ENCODE data around the gene EPS8L3.

Gene EPS8L3

DNA sequence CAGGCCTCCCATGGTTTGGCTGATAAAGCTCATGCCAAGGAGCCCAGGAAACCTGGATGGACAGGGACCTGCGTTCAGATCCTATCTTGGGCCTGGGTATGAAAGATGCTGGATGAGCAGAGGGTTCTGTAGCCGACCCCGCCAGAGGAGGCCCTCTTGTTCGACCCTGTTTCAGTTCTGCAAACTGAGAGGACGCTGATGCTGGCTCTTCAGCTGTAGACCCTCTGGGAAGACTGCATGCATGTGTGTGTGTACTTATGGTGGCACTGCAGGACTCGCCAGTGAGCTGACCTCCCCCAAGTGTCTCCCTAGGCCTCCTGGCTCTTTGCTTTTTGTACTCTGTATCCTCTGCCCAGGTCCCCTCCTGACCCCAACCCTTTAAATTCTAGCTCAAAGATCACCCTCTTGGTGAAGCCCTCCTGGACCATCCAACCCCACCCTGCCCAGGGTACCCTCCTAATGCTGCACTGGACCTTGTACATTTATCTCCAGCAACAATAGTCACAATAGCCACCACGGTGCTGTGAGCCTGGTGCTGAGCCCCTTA lies 1.6 kb downstream of the EPS8L3 start:
- no peaks in the 10 kb centered on the region for H3K79me2 ChIP-seq (ENCODE audit: low read length)
- H3F3A ChIP-seq (ENCODE audit: insufficient read depth, low read length) = no peaks in the 10 kb centered on the region
- no peaks in the 10 kb centered on the region for H4K20me1 ChIP-seq (ENCODE audit: insufficient read depth, low read length)
- H2AFZ ChIP-seq (ENCODE audit: low read length) = no peak overlapping the region
- H3K4me2 ChIP-seq (ENCODE audit: low read depth, low read length) = no peak overlapping the region
- H3K9ac ChIP-seq (ENCODE audit: low read length) = no peak overlapping the region
- no peaks in the 10 kb centered on the region for H3K9me2 ChIP-seq (replicated peaks; ENCODE audit: insufficient read depth, low read length)
- H3K4me1 ChIP-seq (ENCODE audit: low read length) = no peaks in the 10 kb centered on the region
- no peak for TF ChIP-seq EZH2phosphoT487 (IDR thresholded peaks at IDR 0.05; ENCODE audit: low read length)
- no peak for TF ChIP-seq EZH2 (optimal IDR thresholded peaks at IDR 0.05; ENCODE audit: low read depth, low read length)
- TF ChIP-seq CTCF (IDR thresholded peaks at IDR 0.05; ENCODE audit: low read length) = no peak
- H3K9me3 ChIP-seq (replicated peaks; ENCODE audit: insufficient read depth, low read length) = no peaks in the 10 kb centered on the region
- H3K27ac ChIP-seq (ENCODE audit: low read length) = no peak overlapping the region
- no peaks in the 10 kb centered on the region for H3K27me3 ChIP-seq (replicated peaks; ENCODE audit: insufficient read depth, low read length)
- H3K36me3 ChIP-seq (replicated peaks; ENCODE audit: insufficient read depth, low read length) = no peaks in the 10 kb centered on the region
- no peak overlapping the region for H3K4me3 ChIP-seq (ENCODE audit: low read length)
- no peak for DNase-seq

DNA sequence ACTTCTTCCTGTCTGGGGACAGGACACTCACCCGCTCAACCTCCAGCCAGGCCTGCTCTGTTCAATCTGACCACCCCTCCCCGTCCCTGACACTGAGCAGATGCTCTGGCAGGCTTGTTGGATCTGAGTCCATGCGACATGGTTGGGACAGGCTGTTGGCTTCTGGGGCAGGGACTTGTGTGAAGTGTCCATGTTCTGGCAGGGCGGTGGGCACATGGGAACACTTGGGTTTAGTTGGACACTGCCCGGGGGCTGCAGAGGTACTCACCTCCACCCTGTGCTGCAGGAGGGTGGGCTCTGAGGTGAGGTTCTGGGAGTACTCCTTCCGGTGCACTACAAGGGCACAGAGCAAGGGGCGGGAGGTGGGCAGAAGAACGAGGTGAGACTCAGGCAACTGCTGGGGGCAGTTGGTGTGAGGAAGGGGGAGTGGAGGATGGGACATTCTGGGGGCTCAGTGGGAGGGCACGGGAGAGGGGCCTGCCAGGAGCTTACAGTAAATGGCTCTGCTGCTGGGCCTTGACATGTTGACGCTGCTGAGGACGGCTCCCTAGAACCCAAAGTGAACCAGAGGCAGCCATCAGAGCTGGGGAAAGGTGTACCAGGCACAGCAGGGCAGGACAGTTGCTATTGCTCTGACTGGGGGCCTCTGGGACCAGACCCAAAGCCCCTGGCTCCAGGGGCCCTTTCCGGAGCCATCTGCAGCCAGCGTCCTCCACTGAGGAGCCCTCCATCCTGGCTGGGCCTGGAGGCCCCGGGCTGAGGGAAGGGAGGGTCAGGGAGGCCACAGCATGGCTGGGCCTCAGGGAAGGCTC lies 2.3 kb downstream of the EPS8L3 start:
- H2AFZ ChIP-seq (ENCODE audit: low read length) = no peak overlapping the region

DNA sequence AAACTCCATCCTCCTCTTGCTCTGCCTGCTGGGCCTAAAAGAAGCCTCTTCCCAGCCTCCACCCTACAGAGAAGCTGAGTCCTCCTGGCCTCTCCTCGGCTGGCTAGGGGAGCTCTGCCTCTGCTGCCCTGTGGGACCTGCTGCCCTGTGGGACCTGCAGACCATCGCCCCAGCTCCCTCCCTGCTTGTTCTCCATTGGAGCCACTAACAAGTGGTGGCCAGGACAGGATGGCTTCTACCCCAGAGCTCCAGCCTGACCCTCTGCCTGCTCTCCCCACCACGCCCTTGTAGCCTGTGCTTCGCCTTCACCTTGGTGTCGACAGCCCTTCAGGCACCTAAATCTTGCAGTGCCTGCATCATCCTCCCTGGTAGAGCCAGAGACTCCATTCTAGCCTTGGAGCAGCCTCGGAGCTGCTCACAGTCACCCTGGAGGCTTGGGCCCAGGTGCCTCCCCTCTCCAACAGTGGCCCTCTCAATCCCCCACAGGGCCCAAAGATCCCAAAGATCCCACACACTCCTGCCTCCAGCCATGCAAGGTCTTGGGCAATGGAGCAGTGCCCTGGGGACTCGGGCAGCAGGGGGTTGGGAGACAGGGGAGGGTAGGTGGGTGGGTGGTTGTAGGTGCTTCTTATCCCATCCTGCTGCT lies 3.0 kb downstream of the EPS8L3 start:
- Histone ChIP-seq H3K36me3 (replicated peaks; ENCODE audit: insufficient read depth, low read length) (no peaks in the 10 kb centered on the region), H3K9ac (ENCODE audit: low read length) (no peak overlapping the region), H2AFZ (ENCODE audit: low read length) (no peak overlapping the region), H3K27me3 (replicated peaks; ENCODE audit: insufficient read depth, low read length) (no peaks in the 10 kb centered on the region), H3K4me3 (ENCODE audit: low read length) (no peak overlapping the region), H3K9me3 (replicated peaks; ENCODE audit: insufficient read depth, low read length) (no peaks in the 10 kb centered on the region), H3K4me1 (ENCODE audit: low read length) (no peaks in the 10 kb centered on the region), H3K79me2 (ENCODE audit: low read length) (no peaks in the 10 kb centered on the region), H3K4me2 (ENCODE audit: low read depth, low read length) (no peak overlapping the region), H3K27ac (ENCODE audit: low read length) (no peak overlapping the region), H3K9me2 (replicated peaks; ENCODE audit: insufficient read depth, low read length) (no peaks in the 10 kb centered on the region), H3F3A (ENCODE audit: insufficient read depth, low read length) (no peaks in the 10 kb centered on the region), H4K20me1 (ENCODE audit: insufficient read depth, low read length) (no peaks in the 10 kb centered on the region)
- TF ChIP-seq EZH2 (optimal IDR thresholded peaks at IDR 0.05; ENCODE audit: low read depth, low read length) (no peak), EZH2phosphoT487 (IDR thresholded peaks at IDR 0.05; ENCODE audit: low read length) (no peak), CTCF (IDR thresholded peaks at IDR 0.05; ENCODE audit: low read length) (no peak)
- no peak for DNase-seq

More for the DNA sequence above, 2.3 kb downstream of the EPS8L3 start:
- H3K4me2 ChIP-seq (ENCODE audit: low read depth, low read length) = no peak overlapping the region
- H3K4me3 ChIP-seq (ENCODE audit: low read length) = no peak overlapping the region
- H3K79me2 ChIP-seq (ENCODE audit: low read length) = no peaks in the 10 kb centered on the region
- no peak for DNase-seq
- no peak overlapping the region for H3K9ac ChIP-seq (ENCODE audit: low read length)
- no peaks in the 10 kb centered on the region for H4K20me1 ChIP-seq (ENCODE audit: insufficient read depth, low read length)
- no peaks in the 10 kb centered on the region for H3K4me1 ChIP-seq (ENCODE audit: low read length)
- no peaks in the 10 kb centered on the region for H3K36me3 ChIP-seq (replicated peaks; ENCODE audit: insufficient read depth, low read length)
- H3K9me2 ChIP-seq (replicated peaks; ENCODE audit: insufficient read depth, low read length) = no peaks in the 10 kb centered on the region
- H3K27me3 ChIP-seq (replicated peaks; ENCODE audit: insufficient read depth, low read length) = no peaks in the 10 kb centered on the region
- H3K27ac ChIP-seq (ENCODE audit: low read length) = no peak overlapping the region
- no peaks in the 10 kb centered on the region for H3K9me3 ChIP-seq (replicated peaks; ENCODE audit: insufficient read depth, low read length)
- H3F3A ChIP-seq (ENCODE audit: insufficient read depth, low read length) = no peaks in the 10 kb centered on the region
- no peak for TF ChIP-seq EZH2 (optimal IDR thresholded peaks at IDR 0.05; ENCODE audit: low read depth, low read length)
- no peak for TF ChIP-seq EZH2phosphoT487 (IDR thresholded peaks at IDR 0.05; ENCODE audit: low read length)
- TF ChIP-seq CTCF (IDR thresholded peaks at IDR 0.05; ENCODE audit: low read length) = no peak

Data from MM.1S (cell line).